ENCODE data around the gene GPR45. TPM values are rescaled to one million over a fixed set of nuclear protein-coding genes. Genes with fewer than 3 reads are reported as not detected.

The GPR45 gene
- total and polyA plus RNA-seq, 2 donors (not counting 3 experiments of a cell fraction or from before 2014, with no cell fraction given) = not detected

DNA sequence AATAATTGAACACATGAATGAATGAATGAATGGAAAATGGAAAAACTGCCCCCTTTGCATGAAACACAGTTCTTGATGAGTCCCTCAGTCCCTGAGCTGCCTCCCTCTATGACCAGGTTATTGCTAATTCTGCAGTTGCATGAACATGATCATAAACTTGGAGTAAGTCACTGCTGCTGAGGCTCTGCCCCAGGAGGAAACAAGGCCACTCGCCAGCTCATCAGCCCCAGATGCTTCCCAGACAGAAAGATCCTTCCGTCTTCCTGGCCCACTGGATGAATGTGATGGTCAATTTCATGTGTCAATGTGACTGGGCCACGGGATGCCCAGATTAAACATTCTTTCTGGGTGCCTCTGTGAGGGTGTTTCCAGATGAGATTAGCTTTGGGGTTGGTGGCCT lies 16.4 kb downstream of the GPR45 start:
- Histone ChIP-seq H3K79me2 (ENCODE audit: control insufficient read depth, insufficient read depth, low read length) (no peaks in the 10 kb centered on the region), H3K9me1 (replicated peaks; ENCODE audit: control insufficient read depth, extremely low read depth, insufficient read depth, low read length) (no peaks in the 10 kb centered on the region), H4K20me1 (replicated peaks; ENCODE audit: control insufficient read depth, extremely low read depth, insufficient read depth, low read length) (no peaks in the 10 kb centered on the region), H3K27me3 (ENCODE audit: control insufficient read depth in 2 of 2, insufficient read depth in 2 of 2, low read length in 2 of 2) (no peaks in the 10 kb centered on the region), H3K27ac (ENCODE audit: insufficient read depth, low read depth, low read length) (no peak overlapping the region), H3K9me3 (replicated peaks; ENCODE audit: control insufficient read depth, insufficient read depth, low read length) (no peaks in the 10 kb centered on the region), H3K4me1 (ENCODE audit: control insufficient read depth, extremely low read depth, insufficient read depth, low read length) (no peaks in the 10 kb centered on the region), H2AFZ (ENCODE audit: low read depth, low read length) (no peak overlapping the region), H3K4me2 (ENCODE audit: insufficient read depth, low read length) (no peak overlapping the region), H3K36me3 (ENCODE audit: control insufficient read depth in 2 of 2, extremely low read depth in 1 of 2, insufficient read depth in 2 of 2, low read length in 2 of 2) (peaks cover 0 to 3% of the 10 kb centered on the region in 2 experiments), H3K4me3 (replicated peaks in 1 of 3; ENCODE audit: insufficient read depth in 1 of 3, low read depth in 1 of 3, low read length in 3 of 3) (no peak overlapping the region), H3K9ac (replicated peaks; ENCODE audit: extremely low read depth, insufficient read depth, low read length) (no peak overlapping the region)
- FAIRE-seq (no peak), DNase-seq (ENCODE audit: low read depth, low spot score) (no peak)
- POLR2A ChIA-PET = no interaction called here
- CTCF ChIA-PET = interaction anchor here (1.0 to 1.5 kb wide), 3 partner anchors 15 to 22 kb away, joined by 4 to 5 read pairs (median 4); no protein-coding TSS in a partner anchor
- dilution Hi-C loops (cut with MboI; ENCODE audit: extremely low pct_ligation_motif_present, low sequenced_read_pairs) (no loop called here), intact Hi-C loops (cut with micrococcal nuclease) (no loop called here)
- TF ChIP-seq, protein P1, sequence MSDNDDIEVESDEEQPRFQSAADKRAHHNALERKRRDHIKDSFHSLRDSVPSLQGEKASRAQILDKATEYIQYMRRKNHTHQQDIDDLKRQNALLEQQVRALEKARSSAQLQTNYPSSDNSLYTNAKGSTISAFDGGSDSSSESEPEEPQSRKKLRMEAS (IDR thresholded peaks at IDR 0.05; ENCODE audit: insufficient read depth, insufficient read length) = no peak
- TF ChIP-seq, protein P2, sequence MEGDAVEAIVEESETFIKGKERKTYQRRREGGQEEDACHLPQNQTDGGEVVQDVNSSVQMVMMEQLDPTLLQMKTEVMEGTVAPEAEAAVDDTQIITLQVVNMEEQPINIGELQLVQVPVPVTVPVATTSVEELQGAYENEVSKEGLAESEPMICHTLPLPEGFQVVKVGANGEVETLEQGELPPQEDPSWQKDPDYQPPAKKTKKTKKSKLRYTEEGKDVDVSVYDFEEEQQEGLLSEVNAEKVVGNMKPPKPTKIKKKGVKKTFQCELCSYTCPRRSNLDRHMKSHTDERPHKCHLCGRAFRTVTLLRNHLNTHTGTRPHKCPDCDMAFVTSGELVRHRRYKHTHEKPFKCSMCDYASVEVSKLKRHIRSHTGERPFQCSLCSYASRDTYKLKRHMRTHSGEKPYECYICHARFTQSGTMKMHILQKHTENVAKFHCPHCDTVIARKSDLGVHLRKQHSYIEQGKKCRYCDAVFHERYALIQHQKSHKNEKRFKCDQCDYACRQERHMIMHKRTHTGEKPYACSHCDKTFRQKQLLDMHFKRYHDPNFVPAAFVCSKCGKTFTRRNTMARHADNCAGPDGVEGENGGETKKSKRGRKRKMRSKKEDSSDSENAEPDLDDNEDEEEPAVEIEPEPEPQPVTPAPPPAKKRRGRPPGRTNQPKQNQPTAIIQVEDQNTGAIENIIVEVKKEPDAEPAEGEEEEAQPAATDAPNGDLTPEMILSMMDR (IDR thresholded peaks at IDR 0.05; ENCODE audit: extremely low read depth in 1 of 2, insufficient read depth in 1 of 2, low read depth in 1 of 2, low read length in 2 of 2) = no peak
- no peak for TF ChIP-seq JUN (IDR thresholded peaks at IDR 0.05; ENCODE audit: borderline replicate concordance, insufficient read depth, insufficient read length, low read depth)
- no peak for TF ChIP-seq GATA2 (IDR thresholded peaks at IDR 0.05; ENCODE audit: insufficient read depth, insufficient read length, low read depth, low read length)
- TF ChIP-seq POLR2A (IDR thresholded peaks at IDR 0.05; ENCODE audit: low read depth, low read length) = no peak
- no peak for TF ChIP-seq FOS (IDR thresholded peaks at IDR 0.05; ENCODE audit: borderline replicate concordance, insufficient read depth, low read length)
- no peak for TF ChIP-seq EZH2 (IDR thresholded peaks at IDR 0.05; ENCODE audit: borderline replicate concordance, low read depth, low read length, severe bottlenecking)
- no peak for TF ChIP-seq MYC (IDR thresholded peaks at IDR 0.05; ENCODE audit: low read depth, low read length)
- no peak for TF ChIP-seq POLR2AphosphoS5 (IDR thresholded peaks at IDR 0.05; ENCODE audit: insufficient read depth, low read depth, low read length)
- BruUV-seq (replicated peaks) = no TSS peak

All from endothelial cell of umbilical vein (primary cell).